Right lobe of liver (tissue), 4 donors: ENCODE results near the gene FAM216A.

Experiments
- POLR2A ChIP-seq: fragments of 450-650 bp; IDR thresholded peaks from one replicate; pipeline ENCODE4 v1.6.1; 2017; ENCODE audit warnings: antibody characterized with exemption, mild to moderate bottlenecking
- TF ChIP-seq, protein P1 (sequence below), 4 donors: fragments of 200-600 bp in 3 of 4; fragments of 450-650 bp in 1 of 4; IDR thresholded peaks; one replicate each; pipeline versions ENCODE4 v1.5.1 to v1.8.0; 2016 to 2022; ENCODE audit warnings: antibody characterized with exemption in 4 of 4, mild to moderate bottlenecking in 2 of 4
- donor health status: DM: no; HTN: no; CAD: no.
- donor health status: DM: no; HTN: no; CAD: no.
- donor health status: DM: no; HTN: yes; CAD: no.

DNA sequence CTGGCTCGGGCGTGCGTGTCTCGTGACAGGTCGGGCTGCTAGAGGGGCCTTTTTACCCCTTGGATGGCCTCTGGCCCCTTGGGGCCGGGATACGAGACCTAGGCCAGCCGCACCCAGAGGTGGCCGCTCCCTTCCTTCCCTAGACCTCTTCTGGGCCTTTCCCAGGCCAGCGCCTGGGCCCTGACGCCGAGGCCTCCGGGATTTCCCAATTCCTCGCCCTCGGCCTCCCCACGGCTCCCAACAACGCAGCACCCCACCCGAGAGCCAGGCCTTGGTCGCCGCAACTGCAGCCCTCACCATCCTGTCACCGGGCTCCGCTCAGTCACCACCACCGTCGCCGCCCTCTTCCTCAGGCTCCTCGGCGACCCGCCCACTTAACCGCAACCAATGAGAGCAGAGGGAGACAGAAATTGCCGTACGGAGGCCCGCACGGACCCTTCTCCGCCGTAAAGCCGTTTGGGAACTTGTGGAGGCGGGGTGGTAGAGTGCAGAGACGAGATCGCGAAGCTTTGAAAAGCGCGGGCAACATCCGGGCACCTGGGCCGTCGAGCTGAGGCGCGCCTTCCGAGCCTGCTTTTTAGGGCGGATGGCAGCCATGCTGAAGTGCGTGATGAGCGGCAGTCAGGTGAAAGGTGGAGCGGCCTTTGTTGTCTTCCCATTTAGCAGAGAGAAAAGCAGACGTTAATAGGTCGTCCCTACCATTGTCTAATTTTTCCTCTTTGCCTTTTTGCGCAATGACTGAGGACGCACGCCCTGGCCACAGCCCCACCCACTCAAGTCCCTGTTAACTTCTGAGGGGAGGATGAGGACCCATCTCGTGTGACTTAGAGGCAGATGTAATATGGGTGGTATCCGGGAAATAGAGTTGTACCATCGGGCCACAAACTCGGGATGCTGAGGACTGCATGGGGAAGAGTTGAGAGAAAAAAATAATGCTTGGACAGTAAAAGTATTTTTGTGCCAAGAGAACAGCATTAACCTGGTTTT lies 33.4 kb downstream of the FAM216A start, which contains the start of the genes RAD9B and VPS29:
- TF ChIP-seq, protein P1, sequence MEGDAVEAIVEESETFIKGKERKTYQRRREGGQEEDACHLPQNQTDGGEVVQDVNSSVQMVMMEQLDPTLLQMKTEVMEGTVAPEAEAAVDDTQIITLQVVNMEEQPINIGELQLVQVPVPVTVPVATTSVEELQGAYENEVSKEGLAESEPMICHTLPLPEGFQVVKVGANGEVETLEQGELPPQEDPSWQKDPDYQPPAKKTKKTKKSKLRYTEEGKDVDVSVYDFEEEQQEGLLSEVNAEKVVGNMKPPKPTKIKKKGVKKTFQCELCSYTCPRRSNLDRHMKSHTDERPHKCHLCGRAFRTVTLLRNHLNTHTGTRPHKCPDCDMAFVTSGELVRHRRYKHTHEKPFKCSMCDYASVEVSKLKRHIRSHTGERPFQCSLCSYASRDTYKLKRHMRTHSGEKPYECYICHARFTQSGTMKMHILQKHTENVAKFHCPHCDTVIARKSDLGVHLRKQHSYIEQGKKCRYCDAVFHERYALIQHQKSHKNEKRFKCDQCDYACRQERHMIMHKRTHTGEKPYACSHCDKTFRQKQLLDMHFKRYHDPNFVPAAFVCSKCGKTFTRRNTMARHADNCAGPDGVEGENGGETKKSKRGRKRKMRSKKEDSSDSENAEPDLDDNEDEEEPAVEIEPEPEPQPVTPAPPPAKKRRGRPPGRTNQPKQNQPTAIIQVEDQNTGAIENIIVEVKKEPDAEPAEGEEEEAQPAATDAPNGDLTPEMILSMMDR (IDR thresholded peaks at IDR 0.05), result no peak
- peak; percentile 96 for TF ChIP-seq POLR2A
